GM19467 (cell line): ENCODE data around the gene NME2.

ENCODE experiments used
- ATAC-seq: cut with Tn5 transposase; IDR thresholded peaks from one replicate; pipeline ENCODE4 v1.9.1; 2021; ENCODE audit warnings: mild to moderate bottlenecking, moderate library complexity; ENCODE audit not compliant: unreplicated experiment

Gene NME2

DNA sequence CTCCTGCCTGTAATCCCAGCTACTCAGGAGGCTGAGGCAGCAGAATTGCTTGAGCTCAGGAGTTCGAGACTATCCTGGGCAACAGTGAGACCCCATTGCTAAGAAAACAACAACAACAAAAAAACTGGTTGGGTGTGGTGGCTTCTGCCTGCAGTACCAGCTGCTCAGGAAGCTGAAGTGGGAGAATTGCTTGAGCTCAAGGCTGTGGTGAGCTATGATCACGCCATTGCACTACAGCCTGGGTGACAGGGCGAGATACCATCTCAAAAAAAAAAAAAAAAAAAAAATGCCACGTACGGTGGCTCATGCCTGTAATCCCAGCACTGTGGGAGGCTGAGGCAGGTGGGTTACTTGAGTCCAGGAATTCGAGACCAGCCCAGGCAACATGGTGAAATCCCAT lies 34.1 kb downstream of the NME2 start:
- ATAC-seq = no peak

DNA sequence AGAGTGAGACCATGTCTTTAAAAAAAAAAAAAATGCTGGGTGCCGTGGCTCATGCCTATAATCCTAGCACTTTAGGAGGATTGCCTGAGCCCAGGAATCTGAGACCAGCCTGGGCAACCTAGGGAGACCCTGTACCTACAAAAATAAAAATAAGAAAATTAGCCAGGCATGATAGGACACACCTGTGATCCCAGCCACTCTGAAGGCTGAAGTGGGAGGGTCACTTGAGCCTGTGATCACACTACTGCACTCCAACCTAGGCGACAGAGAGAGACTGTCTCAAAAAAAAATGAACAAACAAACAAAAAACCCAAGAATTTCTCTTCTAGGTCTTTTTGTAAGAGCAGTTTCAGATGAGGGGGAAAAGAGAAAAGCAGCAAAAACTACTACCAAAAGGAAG lies 34.6 kb downstream of the NME2 start:
- ATAC-seq = no peak

DNA sequence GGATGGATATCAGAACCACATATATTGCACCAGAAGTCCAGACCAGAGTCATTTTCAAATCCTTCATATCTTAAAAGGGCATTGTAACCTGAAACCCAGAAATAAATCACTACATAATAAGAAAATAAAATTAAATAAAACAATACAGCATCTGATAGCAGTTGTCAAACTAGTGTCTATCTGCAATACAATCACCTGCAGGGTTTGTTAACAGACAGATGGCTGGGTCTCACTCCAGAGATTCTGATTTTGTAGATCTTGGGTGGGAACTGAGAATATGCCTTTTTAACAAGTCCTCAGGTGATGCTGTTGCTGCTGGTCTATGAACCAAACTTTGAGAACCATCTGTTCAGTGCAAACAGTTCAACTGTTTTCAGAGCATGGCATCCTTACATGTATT lies 37.6 kb downstream of the NME2 start:
- ATAC-seq = no peak

DNA sequence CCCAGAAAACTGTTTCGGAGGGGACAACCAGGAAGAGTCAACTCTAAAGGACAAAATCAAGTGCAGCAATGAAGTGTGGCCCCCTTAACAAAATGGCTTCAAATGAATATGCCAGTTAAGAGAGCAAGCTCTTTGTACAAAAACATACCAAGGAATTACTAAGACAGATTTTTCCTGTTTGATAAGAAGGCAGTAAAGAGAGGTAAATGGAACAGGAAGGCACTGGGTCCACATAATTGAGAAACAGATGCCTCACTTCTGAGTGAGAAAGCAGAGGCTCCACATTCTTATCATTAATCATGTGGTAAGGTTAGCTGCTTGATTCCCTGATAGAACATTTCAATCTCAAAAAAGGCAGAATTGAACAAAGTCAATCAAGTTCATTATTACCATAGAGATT lies 48.7 kb downstream of the NME2 start:
- ATAC-seq = no peak

DNA sequence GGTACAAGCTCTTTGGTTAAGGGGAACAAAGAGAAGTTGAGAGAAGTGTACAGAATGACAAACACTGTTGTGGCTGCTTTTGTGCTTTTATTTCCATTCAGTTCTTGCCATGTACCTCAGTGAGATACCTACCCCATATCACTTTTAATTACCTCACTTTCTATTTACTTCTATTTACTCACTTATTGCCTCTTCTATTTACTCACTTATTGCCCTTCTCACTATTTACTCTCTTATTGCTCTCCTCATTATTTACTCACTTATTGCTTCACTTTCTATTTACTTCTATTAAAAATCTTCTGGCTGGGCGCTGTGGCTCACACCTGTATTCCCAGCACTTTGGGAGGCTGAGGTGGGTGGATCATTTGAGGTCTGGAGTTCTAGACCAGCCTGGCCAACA lies 51.7 kb downstream of the NME2 start:
- no peak for ATAC-seq

DNA sequence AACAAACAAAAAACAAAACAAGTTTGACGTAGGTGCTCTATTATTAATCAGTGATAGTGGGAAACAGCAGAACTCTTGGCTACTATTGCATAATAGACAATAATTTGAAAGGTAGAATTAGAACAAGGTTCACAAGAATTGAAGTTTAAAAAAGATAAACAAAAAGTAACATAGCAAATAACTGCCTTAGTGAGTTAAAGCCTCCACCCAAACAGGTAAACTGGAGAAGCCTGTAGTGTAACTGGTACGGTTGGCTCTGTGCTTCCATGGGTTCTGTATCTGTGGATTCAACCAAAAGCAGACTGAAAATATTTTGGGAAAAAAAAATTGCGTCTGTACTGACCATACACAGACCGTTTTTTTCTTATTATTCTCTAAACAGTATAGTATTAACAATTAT lies 55.1 kb downstream of the NME2 start:
- no peak for ATAC-seq
